Activated naive CD8-positive, alpha-beta T cell treated with anti-CD3 and anti-CD28 coated beads, Interleukin-2, amount 50 U/mL, for 16 hours (primary cell): ENCODE data around the gene PCDHB16.
"Not testable (repeated sequence)": the region's sequence is repeated elsewhere in the genome, so short reads cannot be mapped to it uniquely, and the experiment has no call there.

Source experiments
- DNase-seq: peaks from one replicate; pipeline ENCODE4 v3.0.0-alpha.2; 2020; ENCODE audit warnings: low read depth, low spot score

Gene PCDHB16

DNA sequence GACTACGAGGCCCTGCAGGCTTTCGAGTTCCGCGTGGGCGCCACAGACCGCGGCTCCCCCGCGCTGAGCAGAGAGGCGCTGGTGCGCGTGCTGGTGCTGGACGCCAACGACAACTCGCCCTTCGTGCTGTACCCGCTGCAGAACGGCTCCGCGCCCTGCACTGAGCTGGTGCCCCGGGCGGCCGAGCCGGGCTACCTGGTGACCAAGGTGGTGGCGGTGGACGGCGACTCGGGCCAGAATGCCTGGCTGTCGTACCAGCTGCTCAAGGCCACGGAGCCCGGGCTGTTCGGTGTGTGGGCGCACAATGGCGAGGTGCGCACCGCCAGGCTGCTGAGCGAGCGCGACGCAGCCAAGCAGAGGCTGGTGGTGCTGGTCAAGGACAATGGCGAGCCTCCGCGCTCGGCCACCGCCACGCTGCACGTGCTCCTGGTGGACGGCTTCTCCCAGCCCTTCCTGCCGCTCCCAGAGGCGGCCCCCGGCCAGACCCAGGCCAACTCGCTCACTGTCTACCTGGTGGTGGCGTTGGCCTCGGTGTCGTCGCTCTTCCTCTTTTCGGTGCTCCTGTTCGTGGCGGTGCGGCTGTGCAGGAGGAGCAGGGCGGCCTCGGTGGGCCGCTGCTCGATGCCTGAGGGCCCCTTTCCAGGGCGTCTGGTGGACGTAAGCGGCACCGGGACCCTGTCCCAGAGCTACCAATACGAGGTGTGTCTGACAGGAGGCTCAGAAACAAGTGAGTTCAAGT, 2.1 kb downstream of the PCDHB16 start:
- DNase-seq, result not testable (repeated sequence)

GRCh38 chr5:141186897-141187512, 4.8 kb downstream of the PCDHB16 start, which contains the start of gene PCDHB9:
PCDHB9 (plus strand) TSS chr5:141187161; CDS start chr5:141187319, 158 bp downstream.
- no peak for DNase-seq

- not testable (repeated sequence) for DNase-seq
Measured at GRCh38 chr5:141188682-141189081, 6.5 kb downstream of the PCDHB16 start.

GRCh38 chr5:141189131-141189530, 6.9 kb downstream of the PCDHB16 start:
- DNase-seq, result not testable (repeated sequence)

DNA sequence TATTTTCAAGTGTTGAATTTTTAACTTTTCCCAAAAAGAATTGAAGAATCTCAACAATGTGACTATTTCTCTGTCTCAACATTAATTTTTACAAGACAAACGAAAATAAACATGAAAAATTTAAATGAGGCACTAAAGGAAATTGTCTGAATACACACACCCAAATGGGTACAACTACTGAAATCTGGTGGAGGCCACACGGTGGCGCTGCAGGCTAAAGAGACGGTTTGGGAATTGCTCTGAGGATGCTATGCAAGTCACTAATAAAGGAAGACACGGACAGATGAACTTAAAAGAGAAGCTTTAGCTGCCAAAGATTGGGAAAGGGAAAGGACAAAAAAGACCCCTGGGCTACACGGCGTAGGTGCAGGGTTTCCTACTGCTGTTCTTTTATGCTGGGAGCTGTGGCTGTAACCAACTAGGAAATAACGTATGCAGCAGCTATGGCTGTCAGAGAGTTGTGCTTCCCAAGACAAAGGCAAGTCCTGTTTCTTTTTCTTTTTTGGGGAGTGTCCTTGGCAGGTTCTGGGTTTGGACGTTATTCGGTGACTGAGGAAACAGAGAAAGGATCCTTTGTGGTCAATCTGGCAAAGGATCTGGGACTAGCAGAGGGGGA, 10.0 kb downstream of the PCDHB16 start, which contains the start of gene PCDHB10:
Gene PCDHB10, plus strand, starts transcription at position 244 of the 616 bp plus-strand sequence. Its CDS starts 200 bp downstream, at position 444.
- DNase-seq, result no peak

DNA sequence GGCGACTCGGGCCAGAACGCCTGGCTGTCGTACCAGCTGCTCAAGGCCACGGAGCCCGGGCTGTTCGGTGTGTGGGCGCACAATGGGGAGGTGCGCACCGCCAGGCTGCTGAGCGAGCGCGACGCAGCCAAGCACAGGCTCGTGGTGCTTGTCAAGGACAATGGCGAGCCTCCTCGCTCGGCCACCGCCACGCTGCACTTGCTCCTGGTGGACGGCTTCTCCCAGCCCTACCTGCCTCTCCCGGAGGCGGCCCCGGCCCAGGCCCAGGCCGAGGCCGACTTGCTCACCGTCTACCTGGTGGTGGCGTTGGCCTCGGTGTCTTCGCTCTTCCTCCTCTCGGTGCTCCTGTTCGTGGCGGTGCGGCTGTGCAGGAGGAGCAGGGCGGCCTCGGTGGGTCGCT, 12.1 kb downstream of the PCDHB16 start:
- DNase-seq, result not testable (repeated sequence)

GRCh38 chr5:141196363-141196762, 14.2 kb downstream of the PCDHB16 start:
- DNase-seq, result no peak

DNA sequence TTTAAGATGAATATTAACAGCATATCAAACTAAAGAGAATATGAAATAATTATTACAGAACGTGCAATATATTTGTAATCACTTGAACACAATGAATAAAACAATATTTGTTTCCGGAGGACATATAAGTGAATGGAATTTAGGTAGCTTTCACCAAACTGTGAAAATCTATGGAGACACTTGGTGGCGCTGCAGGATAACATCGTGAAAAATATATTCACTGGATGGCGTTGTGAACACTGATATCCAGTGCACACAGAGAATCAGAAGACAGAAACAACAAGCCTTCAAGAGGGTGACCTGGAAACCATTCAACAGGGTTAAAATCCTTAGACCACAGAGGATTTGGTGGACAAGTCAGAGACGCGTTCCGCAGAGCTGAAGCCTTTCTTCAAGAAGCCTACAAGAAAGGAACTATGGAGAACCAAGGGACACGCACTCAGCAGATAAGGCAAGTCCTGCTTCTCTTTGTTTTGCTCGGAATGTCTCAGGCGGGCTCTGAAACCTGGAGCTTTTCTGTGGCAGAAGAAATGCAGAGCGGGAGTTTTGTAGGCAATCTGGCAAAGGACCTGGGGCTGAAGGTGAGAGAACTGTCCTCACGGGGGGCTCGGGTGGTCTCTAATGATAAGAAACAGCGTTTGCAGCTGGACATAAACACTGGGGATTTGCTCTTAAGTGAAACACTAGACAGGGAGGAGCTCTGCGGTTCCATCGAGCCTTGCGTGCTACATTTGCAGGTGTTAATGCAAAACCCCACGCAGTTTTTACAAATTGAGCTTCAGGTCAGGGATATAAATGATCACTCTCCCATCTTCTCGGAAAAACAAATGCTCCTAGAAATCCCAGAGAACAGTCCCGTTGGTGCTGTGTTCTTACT, 17.4 kb downstream of the PCDHB16 start, which contains the start of gene PCDHB11:
Gene PCDHB11, plus strand, starts transcription at position 269 of the 877 bp plus-strand sequence. Its CDS starts 148 bp downstream, at position 417.
- DNase-seq, result no peak

GRCh38 chr5:141201126-141201525, 18.9 kb downstream of the PCDHB16 start:
- DNase-seq, result not testable (repeated sequence)

GRCh38 chr5:141201646-141202045, 19.5 kb downstream of the PCDHB16 start:
- DNase-seq, result not testable (repeated sequence)

DNA sequence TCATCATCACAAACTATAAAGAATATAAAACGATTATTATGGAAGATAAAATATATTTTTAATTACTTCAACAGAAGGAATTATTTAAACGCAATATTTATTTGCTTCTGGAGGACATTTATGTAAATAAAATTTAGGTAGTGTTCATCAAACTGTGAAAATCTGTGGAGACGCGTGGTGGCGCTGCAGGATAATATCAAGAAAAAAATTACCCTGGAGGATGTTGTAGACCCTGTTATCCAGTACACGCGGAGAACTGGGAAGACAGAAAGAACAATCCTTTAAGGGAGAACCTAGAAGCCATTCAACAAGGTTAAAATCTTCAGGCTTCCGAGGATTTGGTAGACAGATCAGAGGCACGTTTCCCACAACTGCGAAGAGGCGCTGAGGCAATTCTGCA, 26.3 kb downstream of the PCDHB16 start, which contains the start of gene PCDHB12:
Gene PCDHB12, plus strand, starts transcription at position 242 of the 400 bp plus-strand sequence. CDS start 189 bp downstream, outside the sequence.
- no peak for DNase-seq

DNA sequence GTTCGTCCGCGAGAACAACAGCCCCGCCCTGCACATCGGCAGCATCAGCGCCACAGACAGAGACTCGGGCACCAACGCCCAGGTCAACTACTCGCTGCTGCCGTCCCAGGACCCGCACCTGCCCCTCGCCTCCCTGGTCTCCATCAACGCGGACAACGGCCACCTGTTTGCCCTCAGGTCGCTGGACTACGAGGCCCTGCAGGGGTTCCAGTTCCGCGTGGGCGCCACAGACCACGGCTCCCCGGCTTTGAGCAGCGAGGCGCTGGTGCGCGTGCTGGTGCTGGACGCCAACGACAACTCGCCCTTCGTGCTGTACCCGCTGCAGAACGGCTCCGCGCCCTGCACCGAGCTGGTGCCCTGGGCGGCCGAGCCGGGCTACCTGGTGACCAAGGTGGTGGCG, 28.1 kb downstream of the PCDHB16 start:
- not testable (repeated sequence) for DNase-seq

GRCh38 chr5:141210849-141211248, 28.7 kb downstream of the PCDHB16 start:
- DNase-seq, result not testable (repeated sequence)

GRCh38 chr5:141213656-141214339, 31.6 kb downstream of the PCDHB16 start, which contains the start of gene PCDHB13:
PCDHB13 (plus strand) TSS chr5:141213919; CDS start chr5:141214124, 205 bp downstream.
- DNase-seq, result not testable (repeated sequence)

- DNase-seq, result not testable (repeated sequence)
Measured at GRCh38 chr5:141214583-141214982, 32.4 kb downstream of the PCDHB16 start.

DNA sequence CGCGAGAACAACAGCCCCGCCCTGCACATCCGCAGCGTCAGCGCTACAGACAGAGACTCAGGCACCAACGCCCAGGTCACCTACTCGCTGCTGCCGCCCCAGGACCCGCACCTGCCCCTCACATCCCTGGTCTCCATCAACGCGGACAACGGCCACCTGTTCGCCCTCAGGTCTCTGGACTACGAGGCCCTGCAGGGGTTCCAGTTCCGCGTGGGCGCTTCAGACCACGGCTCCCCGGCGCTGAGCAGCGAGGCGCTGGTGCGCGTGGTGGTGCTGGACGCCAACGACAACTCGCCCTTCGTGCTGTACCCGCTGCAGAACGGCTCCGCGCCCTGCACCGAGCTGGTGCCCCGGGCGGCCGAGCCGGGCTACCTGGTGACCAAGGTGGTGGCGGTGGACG, 33.3 kb downstream of the PCDHB16 start:
- not testable (repeated sequence) for DNase-seq

DNA sequence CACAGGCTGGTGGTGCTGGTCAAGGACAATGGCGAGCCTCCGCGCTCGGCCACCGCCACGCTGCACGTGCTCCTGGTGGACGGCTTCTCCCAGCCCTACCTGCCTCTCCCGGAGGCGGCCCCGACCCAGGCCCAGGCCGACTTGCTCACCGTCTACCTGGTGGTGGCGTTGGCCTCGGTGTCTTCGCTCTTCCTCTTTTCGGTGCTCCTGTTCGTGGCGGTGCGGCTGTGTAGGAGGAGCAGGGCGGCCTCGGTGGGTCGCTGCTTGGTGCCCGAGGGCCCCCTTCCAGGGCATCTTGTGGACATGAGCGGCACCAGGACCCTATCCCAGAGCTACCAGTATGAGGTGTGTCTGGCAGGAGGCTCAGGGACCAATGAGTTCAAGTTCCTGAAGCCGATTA, 33.8 kb downstream of the PCDHB16 start:
- not testable (repeated sequence) for DNase-seq

- DNase-seq, result no peak
Measured at GRCh38 chr5:141223112-141223783, 41.1 kb downstream of the PCDHB16 start, which contains the start of gene PCDHB14. PCDHB14 (plus strand) TSS chr5:141223343; CDS start chr5:141223506, 163 bp downstream.

GRCh38 chr5:141224844-141225243, 42.7 kb downstream of the PCDHB16 start:
- DNase-seq, result not testable (repeated sequence)

DNA sequence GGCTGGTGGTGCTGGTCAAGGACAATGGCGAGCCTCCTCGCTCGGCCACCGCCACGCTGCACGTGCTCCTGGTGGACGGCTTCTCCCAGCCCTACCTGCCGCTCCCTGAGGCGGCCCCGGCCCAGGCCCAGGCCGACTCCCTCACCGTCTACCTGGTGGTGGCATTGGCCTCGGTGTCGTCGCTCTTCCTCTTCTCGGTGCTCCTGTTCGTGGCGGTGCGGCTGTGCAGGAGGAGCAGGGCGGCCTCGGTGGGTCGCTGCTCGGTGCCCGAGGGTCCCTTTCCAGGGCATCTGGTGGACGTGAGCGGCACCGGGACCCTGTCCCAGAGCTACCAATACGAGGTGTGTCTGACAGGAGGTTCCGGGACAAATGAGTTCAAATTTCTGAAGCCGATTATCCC, 43.2 kb downstream of the PCDHB16 start:
- not testable (repeated sequence) for DNase-seq
